Liver (tissue), 9 donors: Measurements from ENCODE around the gene MAG. TPM values are rescaled to one million over a fixed set of nuclear protein-coding genes. Genes with fewer than 3 reads are reported as not detected.

Experiments
- DNase-seq: peaks from one replicate; pipeline ENCODE4 v3.0.0-alpha.2; 2017; ENCODE audit warnings: low spot score
- H3K27ac ChIP-seq, 2 donors: one replicate each; pipeline ENCODE4 v1.7.0; 2013; ENCODE audit warnings: inconsistent platforms in 2 of 2, low read length in 2 of 2, control low read depth in 1 of 2, low read depth in 1 of 2, mild to moderate bottlenecking in 1 of 2
- H3K27me3 ChIP-seq, 4 donors: one replicate each; pipeline versions ENCODE4 v1.6.1 to v1.7.0; 2013; ENCODE audit warnings: low read length in 3 of 4, inconsistent platforms in 1 of 4, mild to moderate bottlenecking in 1 of 4, moderate library complexity in 1 of 4; ENCODE audit not compliant: control insufficient read depth in 4 of 4, insufficient read depth in 4 of 4
- H3K36me3 ChIP-seq, 4 donors: one replicate each; pipeline versions ENCODE4 v1.6.1 to v1.7.0; 2013; ENCODE audit warnings: low read length in 3 of 4, mild to moderate bottlenecking in 3 of 4, low read depth in 1 of 4, moderate library complexity in 1 of 4; ENCODE audit not compliant: control insufficient read depth in 4 of 4, insufficient read depth in 3 of 4
- H3K4me1 ChIP-seq, 4 donors: one replicate each; pipeline versions ENCODE4 v1.6.1 to v1.7.0; 2013; ENCODE audit warnings: low read length in 3 of 4, mild to moderate bottlenecking in 3 of 4, moderate library complexity in 1 of 4; ENCODE audit not compliant: control insufficient read depth in 4 of 4, insufficient read depth in 4 of 4
- H3K4me3 ChIP-seq, 3 donors: one replicate each; pipeline versions ENCODE4 v1.6.1 to v1.7.0; 2013; ENCODE audit warnings: low read length in 3 of 3, control low read depth in 1 of 3, low read depth in 1 of 3, mild to moderate bottlenecking in 1 of 3
- H3K9ac ChIP-seq, 2 donors: one replicate each; pipeline ENCODE4 v1.7.0; 2013; ENCODE audit warnings: low read length in 2 of 2, mild to moderate bottlenecking in 2 of 2, moderate library complexity in 2 of 2, control low read depth in 1 of 2, low read depth in 1 of 2
- H3K9me3 ChIP-seq, 4 donors: one replicate each; pipeline versions ENCODE4 v1.6.1 to v1.7.0; 2013; ENCODE audit warnings: low read length in 3 of 4; ENCODE audit not compliant: control insufficient read depth in 4 of 4
- EGR1 ChIP-seq, 2 donors: IDR thresholded peaks; 2 replicates each; pipeline ENCODE4 v1.6.1; 2016 to 2018; ENCODE audit warnings: antibody characterized with exemption in 2 of 2, low read depth in 2 of 2
- FOXA1 ChIP-seq: IDR thresholded peaks from 2 replicates; pipeline ENCODE4 v1.6.1; 2016; ENCODE audit warnings: antibody characterized with exemption
- FOXA2 ChIP-seq: IDR thresholded peaks from 2 replicates; pipeline ENCODE4 v1.6.1; 2016; ENCODE audit warnings: antibody characterized with exemption
- GABPA ChIP-seq, 2 donors: IDR thresholded peaks in 1 of 2; conservative IDR thresholded peaks in 1 of 2; 2 replicates each; pipeline ENCODE4 v1.6.1; 2016; ENCODE audit warnings: antibody characterized with exemption in 2 of 2, mild to moderate bottlenecking in 1 of 2, moderate library complexity in 1 of 2
- HNF4A ChIP-seq, 2 donors: conservative IDR thresholded peaks; 2 replicates each; pipeline ENCODE4 v1.6.1; 2016; ENCODE audit warnings: antibody characterized with exemption in 2 of 2, mild to moderate bottlenecking in 2 of 2
- HNF4G ChIP-seq: IDR thresholded peaks from 2 replicates; pipeline ENCODE4 v1.6.1; 2016; ENCODE audit warnings: antibody characterized with exemption
- JUND ChIP-seq, 2 donors: IDR thresholded peaks; 2 replicates each; pipeline ENCODE4 v1.6.1; 2016; ENCODE audit warnings: antibody characterized with exemption in 2 of 2
- NR2F2 ChIP-seq: IDR thresholded peaks from 2 replicates; pipeline ENCODE4 v1.6.1; 2016; ENCODE audit warnings: antibody characterized with exemption
- RAD21 ChIP-seq, 2 donors: IDR thresholded peaks; 2 replicates each; pipeline ENCODE4 v1.6.1; 2016; ENCODE audit warnings: antibody characterized with exemption in 2 of 2, mild to moderate bottlenecking in 2 of 2
- RXRA ChIP-seq, 2 donors: IDR thresholded peaks; 2 replicates each; pipeline ENCODE4 v1.6.1; 2017 to 2018; ENCODE audit warnings: antibody characterized with exemption in 2 of 2, mild to moderate bottlenecking in 1 of 2
- SP1 ChIP-seq: IDR thresholded peaks from 2 replicates; pipeline ENCODE4 v1.6.1; 2018; ENCODE audit warnings: antibody characterized with exemption, mild to moderate bottlenecking
- TAF1 ChIP-seq: conservative IDR thresholded peaks from 2 replicates; pipeline ENCODE4 v1.6.1; 2016; ENCODE audit warnings: antibody characterized with exemption, mild to moderate bottlenecking
- YY1 ChIP-seq: IDR thresholded peaks from 2 replicates; pipeline ENCODE4 v1.6.1; 2016; ENCODE audit warnings: antibody characterized with exemption, mild to moderate bottlenecking
- WGBS: extraction: QIAGEN DNeasy Blood & Tissue Kit; methylation state at CpG from one replicate; pipeline ENCODE4 v1.1.7; 2013; 5-methylcytosine and 5-hydroxymethylcytosine counted together
- polyA plus RNA-seq, 2 donors: library from polyadenylated mRNA; stranded (reverse) in 1 of 2; unstranded in 1 of 2; fragments of 200-250 nt in 1 of 2; fragments of >200 nt in 1 of 2; fragmentation: Nextera tagmentation in 1 of 2; extraction: Ambion mirVana in 1 of 2; gene quantifications; one replicate each; pipeline versions ENCODE4 v1.2.1 to v1.2.3, GENCODE V29; 2013 to 2015
- total RNA-seq, 2 donors: library from RNA; depleted of rRNA; stranded (reverse); fragments of >200 nt; gene quantifications; one replicate each; pipeline ENCODE4 v1.2.3, GENCODE V29; 2014
- TF ChIP-seq, protein P1 (sequence below): fragments of 150-350 bp; IDR thresholded peaks from 2 replicates; pipeline ENCODE4 v1.5.1; 2017; ENCODE audit warnings: improper control_type of control experiment, low read depth, low read length; ENCODE audit not compliant: missing input control
- TF ChIP-seq, protein P2 (sequence below): IDR thresholded peaks from 2 replicates; pipeline ENCODE4 v1.6.1; 2016; ENCODE audit warnings: antibody characterized with exemption
- TF ChIP-seq, protein P3 (sequence below): IDR thresholded peaks from 2 replicates; pipeline ENCODE4 v1.6.1; 2016; ENCODE audit warnings: antibody characterized with exemption, mild to moderate bottlenecking
- TF ChIP-seq, protein P4 (sequence below): IDR thresholded peaks from 2 replicates; pipeline ENCODE4 v1.6.1; 2016; ENCODE audit warnings: antibody characterized with exemption
- TF ChIP-seq, protein P5 (sequence below): IDR thresholded peaks from 2 replicates; pipeline ENCODE4 v1.6.1; 2016; ENCODE audit warnings: antibody characterized with exemption
- donor health status: healthy.
- donor health status: healthy.
- donor health status: healthy.
- donor health status: healthy.
- donor health status: healthy.

MAG gene
- total and polyA plus RNA-seq, 4 donors, result 0.29 to 3.9 (median 0.33) TPM; not detected in 1

DNA sequence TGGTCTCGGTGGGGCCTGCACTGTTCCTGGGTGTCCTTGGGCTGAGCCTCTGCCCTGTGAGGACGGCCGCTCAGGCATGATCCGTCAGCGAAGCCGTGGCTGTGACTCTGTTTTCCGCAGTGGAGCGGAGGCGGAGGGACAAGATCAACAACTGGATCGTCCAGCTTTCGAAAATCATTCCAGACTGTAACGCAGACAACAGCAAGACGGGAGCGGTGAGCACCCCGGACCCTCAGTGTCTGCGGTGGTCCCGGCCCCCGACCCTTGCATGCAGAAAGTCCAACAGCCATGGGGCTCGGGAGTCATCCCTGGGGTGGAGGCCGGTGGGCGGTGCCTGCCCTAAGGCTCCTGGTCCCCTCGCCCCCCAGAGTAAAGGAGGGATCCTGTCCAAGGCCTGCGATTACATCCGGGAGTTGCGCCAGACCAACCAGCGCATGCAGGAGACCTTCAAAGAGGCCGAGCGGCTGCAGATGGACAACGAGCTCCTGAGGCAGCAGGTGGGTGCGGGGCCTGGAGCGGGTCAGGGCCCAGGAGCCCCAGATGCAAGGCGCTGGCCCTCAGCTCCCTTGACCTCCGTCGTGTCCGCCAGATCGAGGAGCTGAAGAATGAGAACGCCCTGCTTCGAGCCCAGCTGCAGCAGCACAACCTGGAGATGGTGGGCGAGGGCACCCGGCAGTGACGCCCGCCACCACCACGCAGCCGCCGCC lies 13.2 kb upstream of the MAG start:
- Histone ChIP-seq H3K27me3 (no peaks in the 10 kb centered on the region), H3K4me3 (no peak overlapping the region), H3K4me1 (peaks cover 22 to 45% (median 34%) of the 10 kb centered on the region in 4 donors), H3K9ac (no peak overlapping the region), H3K36me3 (peaks cover 0 to 19% (median 12%) of the 10 kb centered on the region in 4 donors), H3K27ac (peak overlapping the region; percentile 81 to 95), H3K9me3 (no peaks in the 10 kb centered on the region)
- TF ChIP-seq HNF4A (conservative IDR thresholded peaks at IDR 0.05), result no peak
- TF ChIP-seq TAF1, result no peak
- TF ChIP-seq, protein P1, sequence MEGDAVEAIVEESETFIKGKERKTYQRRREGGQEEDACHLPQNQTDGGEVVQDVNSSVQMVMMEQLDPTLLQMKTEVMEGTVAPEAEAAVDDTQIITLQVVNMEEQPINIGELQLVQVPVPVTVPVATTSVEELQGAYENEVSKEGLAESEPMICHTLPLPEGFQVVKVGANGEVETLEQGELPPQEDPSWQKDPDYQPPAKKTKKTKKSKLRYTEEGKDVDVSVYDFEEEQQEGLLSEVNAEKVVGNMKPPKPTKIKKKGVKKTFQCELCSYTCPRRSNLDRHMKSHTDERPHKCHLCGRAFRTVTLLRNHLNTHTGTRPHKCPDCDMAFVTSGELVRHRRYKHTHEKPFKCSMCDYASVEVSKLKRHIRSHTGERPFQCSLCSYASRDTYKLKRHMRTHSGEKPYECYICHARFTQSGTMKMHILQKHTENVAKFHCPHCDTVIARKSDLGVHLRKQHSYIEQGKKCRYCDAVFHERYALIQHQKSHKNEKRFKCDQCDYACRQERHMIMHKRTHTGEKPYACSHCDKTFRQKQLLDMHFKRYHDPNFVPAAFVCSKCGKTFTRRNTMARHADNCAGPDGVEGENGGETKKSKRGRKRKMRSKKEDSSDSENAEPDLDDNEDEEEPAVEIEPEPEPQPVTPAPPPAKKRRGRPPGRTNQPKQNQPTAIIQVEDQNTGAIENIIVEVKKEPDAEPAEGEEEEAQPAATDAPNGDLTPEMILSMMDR, result no peak
- no peak for TF ChIP-seq GABPA (IDR thresholded peaks at IDR 0.05 in 1 of 2, conservative IDR thresholded peaks at IDR 0.05 in 1 of 2)
- TF ChIP-seq, protein P2, sequence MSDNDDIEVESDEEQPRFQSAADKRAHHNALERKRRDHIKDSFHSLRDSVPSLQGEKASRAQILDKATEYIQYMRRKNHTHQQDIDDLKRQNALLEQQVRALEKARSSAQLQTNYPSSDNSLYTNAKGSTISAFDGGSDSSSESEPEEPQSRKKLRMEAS, result no peak
- no peak for TF ChIP-seq NR2F2
- TF ChIP-seq, protein P3, sequence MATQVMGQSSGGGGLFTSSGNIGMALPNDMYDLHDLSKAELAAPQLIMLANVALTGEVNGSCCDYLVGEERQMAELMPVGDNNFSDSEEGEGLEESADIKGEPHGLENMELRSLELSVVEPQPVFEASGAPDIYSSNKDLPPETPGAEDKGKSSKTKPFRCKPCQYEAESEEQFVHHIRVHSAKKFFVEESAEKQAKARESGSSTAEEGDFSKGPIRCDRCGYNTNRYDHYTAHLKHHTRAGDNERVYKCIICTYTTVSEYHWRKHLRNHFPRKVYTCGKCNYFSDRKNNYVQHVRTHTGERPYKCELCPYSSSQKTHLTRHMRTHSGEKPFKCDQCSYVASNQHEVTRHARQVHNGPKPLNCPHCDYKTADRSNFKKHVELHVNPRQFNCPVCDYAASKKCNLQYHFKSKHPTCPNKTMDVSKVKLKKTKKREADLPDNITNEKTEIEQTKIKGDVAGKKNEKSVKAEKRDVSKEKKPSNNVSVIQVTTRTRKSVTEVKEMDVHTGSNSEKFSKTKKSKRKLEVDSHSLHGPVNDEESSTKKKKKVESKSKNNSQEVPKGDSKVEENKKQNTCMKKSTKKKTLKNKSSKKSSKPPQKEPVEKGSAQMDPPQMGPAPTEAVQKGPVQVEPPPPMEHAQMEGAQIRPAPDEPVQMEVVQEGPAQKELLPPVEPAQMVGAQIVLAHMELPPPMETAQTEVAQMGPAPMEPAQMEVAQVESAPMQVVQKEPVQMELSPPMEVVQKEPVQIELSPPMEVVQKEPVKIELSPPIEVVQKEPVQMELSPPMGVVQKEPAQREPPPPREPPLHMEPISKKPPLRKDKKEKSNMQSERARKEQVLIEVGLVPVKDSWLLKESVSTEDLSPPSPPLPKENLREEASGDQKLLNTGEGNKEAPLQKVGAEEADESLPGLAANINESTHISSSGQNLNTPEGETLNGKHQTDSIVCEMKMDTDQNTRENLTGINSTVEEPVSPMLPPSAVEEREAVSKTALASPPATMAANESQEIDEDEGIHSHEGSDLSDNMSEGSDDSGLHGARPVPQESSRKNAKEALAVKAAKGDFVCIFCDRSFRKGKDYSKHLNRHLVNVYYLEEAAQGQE, result no peak
- TF ChIP-seq FOXA2, result no peak
- TF ChIP-seq, protein P4, sequence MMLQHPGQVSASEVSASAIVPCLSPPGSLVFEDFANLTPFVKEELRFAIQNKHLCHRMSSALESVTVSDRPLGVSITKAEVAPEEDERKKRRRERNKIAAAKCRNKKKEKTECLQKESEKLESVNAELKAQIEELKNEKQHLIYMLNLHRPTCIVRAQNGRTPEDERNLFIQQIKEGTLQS, result no peak
- TF ChIP-seq, protein P5, sequence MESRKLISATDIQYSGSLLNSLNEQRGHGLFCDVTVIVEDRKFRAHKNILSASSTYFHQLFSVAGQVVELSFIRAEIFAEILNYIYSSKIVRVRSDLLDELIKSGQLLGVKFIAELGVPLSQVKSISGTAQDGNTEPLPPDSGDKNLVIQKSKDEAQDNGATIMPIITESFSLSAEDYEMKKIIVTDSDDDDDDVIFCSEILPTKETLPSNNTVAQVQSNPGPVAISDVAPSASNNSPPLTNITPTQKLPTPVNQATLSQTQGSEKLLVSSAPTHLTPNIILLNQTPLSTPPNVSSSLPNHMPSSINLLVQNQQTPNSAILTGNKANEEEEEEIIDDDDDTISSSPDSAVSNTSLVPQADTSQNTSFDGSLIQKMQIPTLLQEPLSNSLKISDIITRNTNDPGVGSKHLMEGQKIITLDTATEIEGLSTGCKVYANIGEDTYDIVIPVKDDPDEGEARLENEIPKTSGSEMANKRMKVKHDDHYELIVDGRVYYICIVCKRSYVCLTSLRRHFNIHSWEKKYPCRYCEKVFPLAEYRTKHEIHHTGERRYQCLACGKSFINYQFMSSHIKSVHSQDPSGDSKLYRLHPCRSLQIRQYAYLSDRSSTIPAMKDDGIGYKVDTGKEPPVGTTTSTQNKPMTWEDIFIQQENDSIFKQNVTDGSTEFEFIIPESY, result no peak
- TF ChIP-seq RXRA (IDR thresholded peaks at IDR 0.05), result no peak
- TF ChIP-seq YY1, result no peak
- no peak for TF ChIP-seq SP1
- TF ChIP-seq JUND (IDR thresholded peaks at IDR 0.05), result no peak
- TF ChIP-seq HNF4G, result no peak
- TF ChIP-seq EGR1 (IDR thresholded peaks at IDR 0.05; ENCODE audit: low read depth in 2 of 2), result no peak
- no peak for TF ChIP-seq FOXA1
- TF ChIP-seq RAD21 (IDR thresholded peaks at IDR 0.05), result no peak
- 81% methylated on average over 45 of the region's 45 CpGs for WGBS
- no peak for DNase-seq
